HTERT RPE-1 (cell line): ENCODE data around the gene NOSIP.

Experiments
- in situ Hi-C: fragments of 300-500 bp; cut with MboI; formaldehyde crosslinking; loops from 4 replicates; pipeline ENCODE4 v1.14.3; 2020; ENCODE audit warnings: low sequenced_read_pairs

Gene NOSIP

GRCh38 chr19:49512970-49513745 is 67.2 kb downstream of the NOSIP start:
- in situ Hi-C loops: no loop called here

GRCh38 chr19:49507803-49508494 is 72.4 kb downstream of the NOSIP start:
- in situ Hi-C loops: no loop called here

GRCh38 chr19:49506575-49507105 is 73.7 kb downstream of the NOSIP start:
- in situ Hi-C loops: no loop called here
